HepG2 (cell line): ENCODE measurements around the gene C1S. TPM values are rescaled to one million over a fixed set of nuclear protein-coding genes. Genes with fewer than 3 reads are reported as not detected.
A peak's percentile ranks its signal among the peaks of the same experiment; 100 is the strongest.

Source experiments
- DR1 ChIP-seq: sonication (generic); formaldehyde crosslinking; IDR thresholded peaks from 2 replicates; pipeline ENCODE4 v1.8.0; 2021; ENCODE audit warnings: mild to moderate bottlenecking, missing genetic modification reagents, inconsistent platforms
- HNRNPLL ChIP-seq: fragments of 200-400 bp; formaldehyde crosslinking; IDR thresholded peaks from 2 replicates; pipeline ENCODE4 v1.6.1; 2017; ENCODE audit warnings: mild to moderate bottlenecking, low read depth, low read length; ENCODE audit not compliant: poor library complexity, severe bottlenecking
- HOXD1 ChIP-seq: sonication (generic); formaldehyde crosslinking; IDR thresholded peaks from 2 replicates; pipeline ENCODE4 v1.5.0; 2020; ENCODE audit warnings: missing genetic modification reagents
- KDM2A ChIP-seq: sonication (generic); formaldehyde crosslinking; IDR thresholded peaks from 2 replicates; pipeline ENCODE4 v1.4.0; 2020; ENCODE audit warnings: low read depth, missing genetic modification reagents, borderline replicate concordance
- KLF16 ChIP-seq, 2 experiments: sonication (generic) in 1 of 2; formaldehyde crosslinking in 1 of 2; IDR thresholded peaks; 2 replicates each; pipeline versions ENCODE4 v1.6.1 to v1.8.0; 2016 to 2023; ENCODE audit warnings: missing genetic modification reagents in 2 of 2, missing compliant biosample characterization in 1 of 2
- LCORL ChIP-seq, 2 experiments: fragments of 450-650 bp in 1 of 2; sonication (generic) in 1 of 2; formaldehyde crosslinking in 1 of 2; IDR thresholded peaks; 2 replicates each; pipeline versions ENCODE4 v1.5.0 to v1.6.1; 2017 to 2020; ENCODE audit warnings: antibody characterized with exemption in 1 of 2, missing genetic modification reagents in 1 of 2
- MTA1 ChIP-seq: sonication (generic); formaldehyde crosslinking; IDR thresholded peaks from 2 replicates; pipeline ENCODE4 v1.4.0; 2020; ENCODE audit warnings: missing genetic modification reagents, mild to moderate bottlenecking, borderline replicate concordance
- NCOR1 ChIP-seq: fragments of 200-600 bp; sonication (generic); IDR thresholded peaks from 2 replicates; pipeline ENCODE4 v1.7.0; 2017; ENCODE audit warnings: antibody characterized with exemption, low read length, borderline replicate concordance
- NRL ChIP-seq: sonication (generic); formaldehyde crosslinking; IDR thresholded peaks from 2 replicates; pipeline ENCODE4 v1.5.0; 2020; ENCODE audit warnings: missing genetic modification reagents, mild to moderate bottlenecking, moderate library complexity, borderline replicate concordance
- POLR2G ChIP-seq: fragments of 200-400 bp; formaldehyde crosslinking; IDR thresholded peaks from 2 replicates; pipeline ENCODE4 v1.6.1; 2018; ENCODE audit warnings: mild to moderate bottlenecking, low read depth, low read length, moderate library complexity
- RCOR2 ChIP-seq: IDR thresholded peaks from 2 replicates; pipeline ENCODE4 v1.6.1; 2016; ENCODE audit warnings: missing biosample characterization, missing genetic modification reagents
- TAF1 ChIP-seq: sonication (generic); formaldehyde crosslinking; IDR thresholded peaks from 2 replicates; pipeline ENCODE4 v1.4.0; 2020; ENCODE audit warnings: missing genetic modification reagents
- YEATS4 ChIP-seq: sonication (generic); formaldehyde crosslinking; IDR thresholded peaks from 2 replicates; pipeline ENCODE4 v1.4.0; 2020; ENCODE audit warnings: missing genetic modification reagents, borderline replicate concordance
- ZBTB7B ChIP-seq: sonication (generic); formaldehyde crosslinking; IDR thresholded peaks from 2 replicates; pipeline ENCODE4 v1.4.0; 2020; ENCODE audit warnings: missing genetic modification reagents
- ZFP82 ChIP-seq: sonication (generic); formaldehyde crosslinking; IDR thresholded peaks from 2 replicates; pipeline ENCODE4 v1.5.1; 2020; ENCODE audit warnings: mild to moderate bottlenecking, missing genetic modification reagents, borderline replicate concordance
- ZNF101 ChIP-seq: sonication (generic); formaldehyde crosslinking; IDR thresholded peaks from 2 replicates; pipeline ENCODE4 v1.4.0; 2020; ENCODE audit warnings: mild to moderate bottlenecking, low read depth, missing genetic modification reagents, borderline replicate concordance
- ZNF282 ChIP-seq: fragments of 450-650 bp; IDR thresholded peaks from 2 replicates; pipeline ENCODE4 v1.6.1; 2018; ENCODE audit not compliant: partially characterized antibody
- ZNF543 ChIP-seq: sonication (generic); formaldehyde crosslinking; IDR thresholded peaks from 2 replicates; pipeline ENCODE4 v1.4.0; 2020; ENCODE audit warnings: mild to moderate bottlenecking, missing genetic modification reagents
- ZNF546 ChIP-seq: sonication (generic); formaldehyde crosslinking; conservative IDR thresholded peaks from 2 replicates; pipeline ENCODE4 v1.8.1; 2023; ENCODE audit warnings: mild to moderate bottlenecking, missing genetic modification reagents
- ZNF678 ChIP-seq: sonication (generic); formaldehyde crosslinking; IDR thresholded peaks from 2 replicates; pipeline ENCODE4 v1.4.0; 2020; ENCODE audit warnings: mild to moderate bottlenecking, missing genetic modification reagents
- ZNF737 ChIP-seq: sonication (generic); formaldehyde crosslinking; IDR thresholded peaks from 2 replicates; pipeline ENCODE4 v1.5.0; 2020; ENCODE audit warnings: missing genetic modification reagents, mild to moderate bottlenecking, borderline replicate concordance
- ZNF780A ChIP-seq: sonication (generic); formaldehyde crosslinking; IDR thresholded peaks from 2 replicates; pipeline ENCODE4 v1.8.0; 2022; ENCODE audit warnings: mild to moderate bottlenecking, missing genetic modification reagents, moderate library complexity
- polyA plus RNA-seq, 8 experiments: library from polyadenylated mRNA; depleted of rRNA in 3 of 8; stranded (reverse) in 7 of 8; unstranded in 1 of 8; fragments of >200 nt; fragmentation: Illumina TruSeq in 4 of 8; extraction: Trizol in 4 of 8; gene quantifications; 2 replicates each; pipeline versions ENCODE4 v1.2.1 to v1.2.3, GENCODE V29; 2011 to 2016; ENCODE audit warnings: low read depth in 4 of 8, missing spikeins in 1 of 8, mixed read lengths in 1 of 8; ENCODE audit not compliant: insufficient read depth in 1 of 8
- total RNA-seq, 5 experiments: library from RNA; depleted of rRNA; stranded (reverse); fragments of >200 nt; fragmentation: Illumina TruSeq; extraction: Trizol; gene quantifications; 2 replicates each; pipeline ENCODE4 v1.2.3, GENCODE V29; 2016; ENCODE audit warnings: low read depth in 1 of 5
- TF ChIP-seq, protein P1 (sequence below): sonication (generic); formaldehyde crosslinking; IDR thresholded peaks from 2 replicates; pipeline ENCODE4 v1.4.0; 2020; ENCODE audit warnings: missing genetic modification reagents, borderline replicate concordance
- TF ChIP-seq, protein P2 (sequence below): sonication (generic); formaldehyde crosslinking; IDR thresholded peaks from 2 replicates; pipeline ENCODE4 v1.5.1; 2020; ENCODE audit warnings: mild to moderate bottlenecking, moderate library complexity, missing genetic modification reagents
- TF ChIP-seq, protein P3 (sequence below): IDR thresholded peaks from 2 replicates; pipeline ENCODE4 v1.6.1; 2016; ENCODE audit warnings: missing genetic modification reagents, missing compliant biosample characterization

Gene C1S
- total and polyA plus RNA-seq, 2 of the 13 experiments (the other 11 are each of a cell fraction or from before 2014, with no cell fraction given) = 14.5 to 18.2 TPM

DNA sequence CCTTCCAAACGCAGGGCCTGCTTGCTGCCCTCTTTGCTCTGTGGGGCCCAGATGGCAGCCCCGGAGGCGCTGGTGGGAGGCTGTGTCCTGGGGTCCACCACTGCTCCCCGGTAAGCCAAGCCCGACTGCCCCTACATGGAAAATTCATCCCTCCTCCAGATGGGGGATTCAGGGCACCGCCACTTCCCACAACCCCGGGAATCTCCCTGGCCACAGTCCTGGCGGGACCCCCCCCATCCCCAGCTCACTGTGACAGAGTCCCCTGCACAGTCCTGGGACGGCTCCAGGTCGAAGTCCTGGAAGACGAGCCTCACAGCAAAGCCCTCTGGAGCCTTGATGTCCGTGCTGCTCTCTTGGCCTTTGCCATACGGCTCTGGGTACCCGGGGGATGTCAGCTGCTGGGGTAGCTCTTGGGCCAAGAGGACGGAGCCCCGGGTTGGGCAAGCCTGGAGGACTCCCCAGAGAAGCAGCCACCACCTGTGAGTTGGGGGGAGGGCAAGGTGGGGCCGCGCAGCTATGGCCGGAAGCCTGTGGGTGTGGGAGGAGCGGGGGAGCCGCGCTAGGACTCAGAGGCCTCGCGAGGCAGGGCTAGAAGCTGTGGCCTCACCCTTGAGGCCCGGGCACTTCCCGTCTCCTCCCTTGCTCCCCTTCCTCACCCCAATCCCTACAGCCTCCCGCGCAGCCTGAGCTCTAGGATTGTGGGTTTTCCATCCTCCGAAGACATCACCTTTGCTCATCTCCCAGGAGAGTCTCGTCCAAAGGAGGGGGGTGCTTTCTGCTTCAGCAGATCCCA lies 47.7 kb downstream of the C1S start (continued):
- TF ChIP-seq, protein P1, sequence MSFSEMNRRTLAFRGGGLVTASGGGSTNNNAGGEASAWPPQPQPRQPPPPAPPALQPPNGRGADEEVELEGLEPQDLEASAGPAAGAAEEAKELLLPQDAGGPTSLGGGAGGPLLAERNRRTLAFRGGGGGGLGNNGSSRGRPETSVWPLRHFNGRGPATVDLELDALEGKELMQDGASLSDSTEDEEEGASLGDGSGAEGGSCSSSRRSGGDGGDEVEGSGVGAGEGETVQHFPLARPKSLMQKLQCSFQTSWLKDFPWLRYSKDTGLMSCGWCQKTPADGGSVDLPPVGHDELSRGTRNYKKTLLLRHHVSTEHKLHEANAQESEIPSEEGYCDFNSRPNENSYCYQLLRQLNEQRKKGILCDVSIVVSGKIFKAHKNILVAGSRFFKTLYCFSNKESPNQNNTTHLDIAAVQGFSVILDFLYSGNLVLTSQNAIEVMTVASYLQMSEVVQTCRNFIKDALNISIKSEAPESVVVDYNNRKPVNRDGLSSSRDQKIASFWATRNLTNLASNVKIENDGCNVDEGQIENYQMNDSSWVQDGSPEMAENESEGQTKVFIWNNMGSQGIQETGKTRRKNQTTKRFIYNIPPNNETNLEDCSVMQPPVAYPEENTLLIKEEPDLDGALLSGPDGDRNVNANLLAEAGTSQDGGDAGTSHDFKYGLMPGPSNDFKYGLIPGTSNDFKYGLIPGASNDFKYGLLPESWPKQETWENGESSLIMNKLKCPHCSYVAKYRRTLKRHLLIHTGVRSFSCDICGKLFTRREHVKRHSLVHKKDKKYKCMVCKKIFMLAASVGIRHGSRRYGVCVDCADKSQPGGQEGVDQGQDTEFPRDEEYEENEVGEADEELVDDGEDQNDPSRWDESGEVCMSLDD (CRISPR knock-in tag) = peak; percentile 40; the same call in 1 of the 2 replicates
- TF ChIP-seq ZNF737 (CRISPR knock-in tag) (no peak), YEATS4 (peak; percentile 77), ZNF780A (CRISPR knock-in tag) (peak; percentile 26; the same call in 1 of the 2 replicates), ZFP82 (CRISPR knock-in tag) (peak; percentile 47; the same call in 1 of the 2 replicates), KDM2A (CRISPR knock-in tag) (0 out of 2 replicates have a peak, but pooled peaks have one; percentile 10), NCOR1 (peak; percentile 39), ZBTB7B (CRISPR knock-in tag) (peak; percentile 76; the same call in 1 of the 2 replicates), ZNF678 (CRISPR knock-in tag) (peak; percentile 41; the same call in 1 of the 2 replicates), ZNF282 (no peak), DR1 (CRISPR knock-in tag) (peak; percentile 54; the same call in 1 of the 2 replicates), POLR2G (peak; percentile 86), RCOR2 (CRISPR knock-in tag) (no peak), HNRNPLL (peak; percentile 50), MTA1 (CRISPR knock-in tag) (peak; percentile 86), ZNF543 (CRISPR knock-in tag) (peak; percentile 60; the same call in 1 of the 2 replicates), LCORL (IDR thresholded peaks at IDR 0.05) (no peak), LCORL (CRISPR knock-in tag; IDR thresholded peaks at IDR 0.05) (peak; percentile 94), HOXD1 (CRISPR knock-in tag) (peak; percentile 25; the same call in 1 of the 2 replicates), TAF1 (peak; percentile 79), NRL (CRISPR knock-in tag) (peak; percentile 82), ZNF101 (CRISPR knock-in tag) (peak; percentile 77; the same call in 1 of the 2 replicates), ZNF546 (CRISPR knock-in tag) (0 out of 2 replicates have a peak, but pooled peaks have one; percentile 70), KLF16 (CRISPR knock-in tag; IDR thresholded peaks at IDR 0.05) (peak in 1 of 2 experiments; percentile 13; a peak in 1 of 4 replicates)
- TF ChIP-seq, protein P2, sequence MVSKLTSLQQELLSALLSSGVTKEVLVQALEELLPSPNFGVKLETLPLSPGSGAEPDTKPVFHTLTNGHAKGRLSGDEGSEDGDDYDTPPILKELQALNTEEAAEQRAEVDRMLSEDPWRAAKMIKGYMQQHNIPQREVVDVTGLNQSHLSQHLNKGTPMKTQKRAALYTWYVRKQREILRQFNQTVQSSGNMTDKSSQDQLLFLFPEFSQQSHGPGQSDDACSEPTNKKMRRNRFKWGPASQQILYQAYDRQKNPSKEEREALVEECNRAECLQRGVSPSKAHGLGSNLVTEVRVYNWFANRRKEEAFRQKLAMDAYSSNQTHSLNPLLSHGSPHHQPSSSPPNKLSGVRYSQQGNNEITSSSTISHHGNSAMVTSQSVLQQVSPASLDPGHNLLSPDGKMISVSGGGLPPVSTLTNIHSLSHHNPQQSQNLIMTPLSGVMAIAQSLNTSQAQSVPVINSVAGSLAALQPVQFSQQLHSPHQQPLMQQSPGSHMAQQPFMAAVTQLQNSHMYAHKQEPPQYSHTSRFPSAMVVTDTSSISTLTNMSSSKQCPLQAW (CRISPR knock-in tag) = peak; percentile 67
- TF ChIP-seq, protein P3, sequence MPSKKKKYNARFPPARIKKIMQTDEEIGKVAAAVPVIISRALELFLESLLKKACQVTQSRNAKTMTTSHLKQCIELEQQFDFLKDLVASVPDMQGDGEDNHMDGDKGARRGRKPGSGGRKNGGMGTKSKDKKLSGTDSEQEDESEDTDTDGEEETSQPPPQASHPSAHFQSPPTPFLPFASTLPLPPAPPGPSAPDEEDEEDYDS = peak; percentile 47; the same call in 1 of the 2 replicates
